SK-N-SH treated with all-trans-retinoic acid at 6 μM for 48 hours (cell line): Measurements from ENCODE around the gene DNAJC17.

ENCODE experiments used
- ATAC-seq: fragments of 200-7000 bp; cut with Tn5 transposase; 3 replicates; pipeline ENCODE4 v1.9.1; 2020; ENCODE audit warnings: mild to moderate bottlenecking, moderate library complexity
- ARNTL ChIP-seq: fragments of 450-650 bp; formaldehyde crosslinking; IDR thresholded peaks from 2 replicates; pipeline ENCODE4 v1.5.0; 2020; ENCODE audit warnings: low read depth, mild to moderate bottlenecking, moderate library complexity, borderline replicate concordance
- BACH2 ChIP-seq: fragments of 250-450 bp; sonication (Bioruptor Pico); IDR thresholded peaks from 2 replicates; pipeline ENCODE4 v1.9.0; 2021; ENCODE audit warnings: mild to moderate bottlenecking, borderline replicate concordance
- CSDC2 ChIP-seq: fragments of 250-450 bp; sonication (Bioruptor Pico); IDR thresholded peaks from 2 replicates; pipeline ENCODE4 v1.5.0; 2020; ENCODE audit warnings: mild to moderate bottlenecking, moderate library complexity
- ESRRG ChIP-seq: fragments of 250-450 bp; sonication (Bioruptor Pico); IDR thresholded peaks from 2 replicates; pipeline ENCODE4 v1.6.1; 2021; ENCODE audit warnings: mild to moderate bottlenecking
- GLIS3 ChIP-seq: fragments of 250-450 bp; sonication (Bioruptor Pico); IDR thresholded peaks from 2 replicates; pipeline ENCODE4 v1.5.0; 2020; ENCODE audit warnings: mild to moderate bottlenecking, moderate library complexity
- ISL1 ChIP-seq: fragments of 250-450 bp; sonication (Bioruptor Pico); IDR thresholded peaks from 2 replicates; pipeline ENCODE4 v2.1.2; 2022; ENCODE audit warnings: mild to moderate bottlenecking, moderate library complexity
- OSR1 ChIP-seq: fragments of 250-450 bp; sonication (Bioruptor Pico); IDR thresholded peaks from 2 replicates; pipeline ENCODE4 v1.8.0; 2022; ENCODE audit warnings: moderate library complexity, mild to moderate bottlenecking, inconsistent platforms
- PPARA ChIP-seq: fragments of 250-450 bp; sonication (Bioruptor Pico); IDR thresholded peaks from 2 replicates; pipeline ENCODE4 v1.5.0; 2020; ENCODE audit warnings: mild to moderate bottlenecking, borderline replicate concordance
- RARB ChIP-seq: fragments of 250-450 bp; sonication (Bioruptor Pico); IDR thresholded peaks from 2 replicates; pipeline ENCODE4 v1.8.0; 2021; ENCODE audit warnings: mild to moderate bottlenecking, moderate library complexity
- SNAI2 ChIP-seq: fragments of 250-450 bp; sonication (Bioruptor Pico); IDR thresholded peaks from 2 replicates; pipeline ENCODE4 v1.5.0; 2020; ENCODE audit warnings: mild to moderate bottlenecking, moderate library complexity
- TCF4 ChIP-seq: fragments of 250-450 bp; sonication (Bioruptor Pico); IDR thresholded peaks from 2 replicates; pipeline ENCODE4 v1.8.0; 2021; ENCODE audit warnings: mild to moderate bottlenecking, moderate library complexity, borderline replicate concordance
- TOX ChIP-seq: fragments of 250-450 bp; sonication (Bioruptor Pico); IDR thresholded peaks from 2 replicates; pipeline ENCODE4 v1.8.0; 2021; ENCODE audit warnings: mild to moderate bottlenecking, moderate library complexity, borderline replicate concordance
- ZC3H10 ChIP-seq: fragments of 250-450 bp; sonication (Bioruptor Pico); IDR thresholded peaks from 2 replicates; pipeline ENCODE4 v1.5.1; 2021; ENCODE audit warnings: mild to moderate bottlenecking, moderate library complexity
- ZFP3 ChIP-seq: fragments of 250-450 bp; sonication (Bioruptor Pico); IDR thresholded peaks from 2 replicates; pipeline ENCODE4 v1.5.0; 2020; ENCODE audit warnings: mild to moderate bottlenecking, moderate library complexity
- ZFP30 ChIP-seq: fragments of 450-650 bp; formaldehyde crosslinking; IDR thresholded peaks from 2 replicates; pipeline ENCODE4 v1.5.0; 2022; ENCODE audit warnings: mild to moderate bottlenecking, moderate library complexity
- ZNF565 ChIP-seq: fragments of 450-650 bp; formaldehyde crosslinking; conservative IDR thresholded peaks from 2 replicates; pipeline ENCODE4 v1.5.0; 2020; ENCODE audit warnings: low read depth, mild to moderate bottlenecking, moderate library complexity
- ZNF70 ChIP-seq: fragments of 450-650 bp; formaldehyde crosslinking; IDR thresholded peaks from 2 replicates; pipeline ENCODE4 v1.5.0; 2020; ENCODE audit warnings: mild to moderate bottlenecking, moderate library complexity
- TF ChIP-seq, protein P1 (sequence below): fragments of 250-450 bp; sonication (Bioruptor Pico); IDR thresholded peaks from 2 replicates; pipeline ENCODE4 v1.5.0; 2020; ENCODE audit warnings: mild to moderate bottlenecking, moderate library complexity
- TF ChIP-seq, protein P2 (sequence below): fragments of 250-450 bp; sonication (Bioruptor Pico); IDR thresholded peaks from 2 replicates; pipeline ENCODE4 v1.5.1; 2020; ENCODE audit warnings: low read depth, mild to moderate bottlenecking, moderate library complexity
- TF ChIP-seq, protein P3 (sequence below): fragments of 250-450 bp; sonication (Bioruptor Pico); IDR thresholded peaks from 2 replicates; pipeline ENCODE4 v1.8.0; 2020; ENCODE audit warnings: mild to moderate bottlenecking, moderate library complexity, borderline replicate concordance
- TF ChIP-seq, protein P4 (sequence below): fragments of 250-450 bp; sonication (Bioruptor Pico); IDR thresholded peaks from 2 replicates; pipeline ENCODE4 v1.5.1; 2021; ENCODE audit warnings: mild to moderate bottlenecking, moderate library complexity
- TF ChIP-seq, protein P5 (sequence below): fragments of 250-450 bp; sonication (Bioruptor Pico); IDR thresholded peaks from 2 replicates; pipeline ENCODE4 v1.8.0; 2021; ENCODE audit warnings: low read depth, mild to moderate bottlenecking, moderate library complexity, borderline replicate concordance

The DNAJC17 gene

DNA sequence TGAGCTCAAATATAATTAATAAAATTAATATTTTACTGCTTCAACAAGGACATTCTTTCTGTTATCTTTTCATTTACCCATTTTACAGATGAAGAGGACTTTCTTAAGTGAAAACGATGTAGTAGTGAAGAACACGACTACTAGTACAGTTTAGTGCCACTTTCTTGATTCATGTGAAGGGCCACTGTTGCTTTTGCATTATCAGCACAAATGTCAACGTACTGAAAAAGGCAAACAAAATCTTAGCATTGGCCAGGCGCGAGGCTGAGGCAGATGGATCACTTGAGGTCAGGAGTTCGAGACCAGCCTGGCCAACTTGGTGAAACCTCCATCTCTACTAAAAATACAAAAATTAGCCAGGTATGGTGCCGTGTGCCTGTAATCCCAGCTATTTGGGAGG is 11.8 kb upstream of the DNAJC17 start:
- TF ChIP-seq SNAI2, result no peak
- no peak for TF ChIP-seq GLIS3 (CRISPR knock-in tag)
- TF ChIP-seq, protein P1, sequence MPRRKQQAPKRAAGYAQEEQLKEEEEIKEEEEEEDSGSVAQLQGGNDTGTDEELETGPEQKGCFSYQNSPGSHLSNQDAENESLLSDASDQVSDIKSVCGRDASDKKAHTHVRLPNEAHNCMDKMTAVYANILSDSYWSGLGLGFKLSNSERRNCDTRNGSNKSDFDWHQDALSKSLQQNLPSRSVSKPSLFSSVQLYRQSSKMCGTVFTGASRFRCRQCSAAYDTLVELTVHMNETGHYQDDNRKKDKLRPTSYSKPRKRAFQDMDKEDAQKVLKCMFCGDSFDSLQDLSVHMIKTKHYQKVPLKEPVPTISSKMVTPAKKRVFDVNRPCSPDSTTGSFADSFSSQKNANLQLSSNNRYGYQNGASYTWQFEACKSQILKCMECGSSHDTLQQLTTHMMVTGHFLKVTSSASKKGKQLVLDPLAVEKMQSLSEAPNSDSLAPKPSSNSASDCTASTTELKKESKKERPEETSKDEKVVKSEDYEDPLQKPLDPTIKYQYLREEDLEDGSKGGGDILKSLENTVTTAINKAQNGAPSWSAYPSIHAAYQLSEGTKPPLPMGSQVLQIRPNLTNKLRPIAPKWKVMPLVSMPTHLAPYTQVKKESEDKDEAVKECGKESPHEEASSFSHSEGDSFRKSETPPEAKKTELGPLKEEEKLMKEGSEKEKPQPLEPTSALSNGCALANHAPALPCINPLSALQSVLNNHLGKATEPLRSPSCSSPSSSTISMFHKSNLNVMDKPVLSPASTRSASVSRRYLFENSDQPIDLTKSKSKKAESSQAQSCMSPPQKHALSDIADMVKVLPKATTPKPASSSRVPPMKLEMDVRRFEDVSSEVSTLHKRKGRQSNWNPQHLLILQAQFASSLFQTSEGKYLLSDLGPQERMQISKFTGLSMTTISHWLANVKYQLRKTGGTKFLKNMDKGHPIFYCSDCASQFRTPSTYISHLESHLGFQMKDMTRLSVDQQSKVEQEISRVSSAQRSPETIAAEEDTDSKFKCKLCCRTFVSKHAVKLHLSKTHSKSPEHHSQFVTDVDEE (CRISPR knock-in tag), result no peak
- TF ChIP-seq, protein P2, sequence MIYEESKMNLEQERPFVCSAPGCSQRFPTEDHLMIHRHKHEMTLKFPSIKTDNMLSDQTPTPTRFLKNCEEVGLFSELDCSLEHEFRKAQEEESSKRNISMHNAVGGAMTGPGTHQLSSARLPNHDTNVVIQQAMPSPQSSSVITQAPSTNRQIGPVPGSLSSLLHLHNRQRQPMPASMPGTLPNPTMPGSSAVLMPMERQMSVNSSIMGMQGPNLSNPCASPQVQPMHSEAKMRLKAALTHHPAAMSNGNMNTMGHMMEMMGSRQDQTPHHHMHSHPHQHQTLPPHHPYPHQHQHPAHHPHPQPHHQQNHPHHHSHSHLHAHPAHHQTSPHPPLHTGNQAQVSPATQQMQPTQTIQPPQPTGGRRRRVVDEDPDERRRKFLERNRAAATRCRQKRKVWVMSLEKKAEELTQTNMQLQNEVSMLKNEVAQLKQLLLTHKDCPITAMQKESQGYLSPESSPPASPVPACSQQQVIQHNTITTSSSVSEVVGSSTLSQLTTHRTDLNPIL (CRISPR knock-in tag), result no peak
- no peak for TF ChIP-seq BACH2
- TF ChIP-seq ARNTL, result no peak
- TF ChIP-seq CSDC2 (CRISPR knock-in tag), result no peak
- no peak for TF ChIP-seq TCF4
- TF ChIP-seq ZNF565 (CRISPR knock-in tag), result no peak
- TF ChIP-seq ZNF70 (CRISPR knock-in tag), result no peak
- TF ChIP-seq, protein P3, sequence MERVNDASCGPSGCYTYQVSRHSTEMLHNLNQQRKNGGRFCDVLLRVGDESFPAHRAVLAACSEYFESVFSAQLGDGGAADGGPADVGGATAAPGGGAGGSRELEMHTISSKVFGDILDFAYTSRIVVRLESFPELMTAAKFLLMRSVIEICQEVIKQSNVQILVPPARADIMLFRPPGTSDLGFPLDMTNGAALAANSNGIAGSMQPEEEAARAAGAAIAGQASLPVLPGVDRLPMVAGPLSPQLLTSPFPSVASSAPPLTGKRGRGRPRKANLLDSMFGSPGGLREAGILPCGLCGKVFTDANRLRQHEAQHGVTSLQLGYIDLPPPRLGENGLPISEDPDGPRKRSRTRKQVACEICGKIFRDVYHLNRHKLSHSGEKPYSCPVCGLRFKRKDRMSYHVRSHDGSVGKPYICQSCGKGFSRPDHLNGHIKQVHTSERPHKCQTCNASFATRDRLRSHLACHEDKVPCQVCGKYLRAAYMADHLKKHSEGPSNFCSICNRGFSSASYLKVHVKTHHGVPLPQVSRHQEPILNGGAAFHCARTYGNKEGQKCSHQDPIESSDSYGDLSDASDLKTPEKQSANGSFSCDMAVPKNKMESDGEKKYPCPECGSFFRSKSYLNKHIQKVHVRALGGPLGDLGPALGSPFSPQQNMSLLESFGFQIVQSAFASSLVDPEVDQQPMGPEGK (CRISPR knock-in tag), result no peak
- TF ChIP-seq ZC3H10 (CRISPR knock-in tag), result no peak
- no peak for TF ChIP-seq ZFP3 (CRISPR knock-in tag)
- TF ChIP-seq ISL1 (CRISPR knock-in tag), result no peak
- TF ChIP-seq, protein P4, sequence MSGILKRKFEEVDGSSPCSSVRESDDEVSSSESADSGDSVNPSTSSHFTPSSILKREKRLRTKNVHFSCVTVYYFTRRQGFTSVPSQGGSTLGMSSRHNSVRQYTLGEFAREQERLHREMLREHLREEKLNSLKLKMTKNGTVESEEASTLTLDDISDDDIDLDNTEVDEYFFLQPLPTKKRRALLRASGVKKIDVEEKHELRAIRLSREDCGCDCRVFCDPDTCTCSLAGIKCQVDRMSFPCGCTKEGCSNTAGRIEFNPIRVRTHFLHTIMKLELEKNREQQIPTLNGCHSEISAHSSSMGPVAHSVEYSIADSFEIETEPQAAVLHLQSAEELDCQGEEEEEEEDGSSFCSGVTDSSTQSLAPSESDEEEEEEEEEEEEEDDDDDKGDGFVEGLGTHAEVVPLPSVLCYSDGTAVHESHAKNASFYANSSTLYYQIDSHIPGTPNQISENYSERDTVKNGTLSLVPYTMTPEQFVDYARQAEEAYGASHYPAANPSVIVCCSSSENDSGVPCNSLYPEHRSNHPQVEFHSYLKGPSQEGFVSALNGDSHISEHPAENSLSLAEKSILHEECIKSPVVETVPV (CRISPR knock-in tag), result no peak
- TF ChIP-seq, protein P5, sequence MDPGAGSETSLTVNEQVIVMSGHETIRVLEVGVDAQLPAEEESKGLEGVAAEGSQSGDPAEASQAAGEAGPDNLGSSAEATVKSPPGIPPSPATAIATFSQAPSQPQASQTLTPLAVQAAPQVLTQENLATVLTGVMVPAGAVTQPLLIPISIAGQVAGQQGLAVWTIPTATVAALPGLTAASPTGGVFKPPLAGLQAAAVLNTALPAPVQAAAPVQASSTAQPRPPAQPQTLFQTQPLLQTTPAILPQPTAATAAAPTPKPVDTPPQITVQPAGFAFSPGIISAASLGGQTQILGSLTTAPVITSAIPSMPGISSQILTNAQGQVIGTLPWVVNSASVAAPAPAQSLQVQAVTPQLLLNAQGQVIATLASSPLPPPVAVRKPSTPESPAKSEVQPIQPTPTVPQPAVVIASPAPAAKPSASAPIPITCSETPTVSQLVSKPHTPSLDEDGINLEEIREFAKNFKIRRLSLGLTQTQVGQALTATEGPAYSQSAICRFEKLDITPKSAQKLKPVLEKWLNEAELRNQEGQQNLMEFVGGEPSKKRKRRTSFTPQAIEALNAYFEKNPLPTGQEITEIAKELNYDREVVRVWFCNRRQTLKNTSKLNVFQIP (CRISPR knock-in tag), result no peak
- no peak for TF ChIP-seq TOX (CRISPR knock-in tag)
- no peak for ATAC-seq

DNA sequence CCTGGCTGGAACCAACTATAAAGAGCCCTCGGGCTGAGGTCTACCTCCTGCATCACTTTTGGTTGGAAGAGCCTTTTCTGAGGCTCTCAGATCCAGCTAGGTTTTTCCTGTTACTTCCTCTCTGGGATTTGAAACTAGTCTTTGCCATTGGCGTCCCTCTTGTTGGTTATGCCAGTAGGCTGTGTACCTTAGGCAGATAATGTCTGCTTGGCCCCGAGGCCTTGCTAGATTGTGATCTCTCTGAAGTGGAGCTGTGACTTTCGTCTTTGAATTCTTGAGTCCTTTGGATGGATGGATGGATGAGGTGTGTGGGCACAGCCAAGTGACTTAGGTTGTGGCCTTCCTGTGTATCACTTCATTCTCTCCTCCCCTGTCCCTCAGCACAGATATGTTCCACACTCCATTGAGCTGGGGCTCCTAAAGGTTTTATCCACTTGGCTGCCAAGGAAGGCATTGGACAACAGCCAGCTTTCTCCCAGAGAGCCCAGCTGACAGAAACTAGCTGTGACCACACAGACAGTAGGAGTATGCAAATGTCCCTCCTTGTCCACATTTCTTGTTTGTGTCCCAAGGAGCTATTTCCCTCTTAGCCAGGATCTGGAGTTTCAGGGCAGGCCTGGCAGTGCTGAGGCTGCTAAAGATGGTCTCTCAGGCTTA is 7.9 kb upstream of the DNAJC17 start:
- no peak; the same call in 1 of the 3 replicates for ATAC-seq

More for the DNA sequence above, 7.9 kb upstream of the DNAJC17 start:
- TF ChIP-seq, protein P2 (CRISPR knock-in tag), result no peak
- TF ChIP-seq TOX (CRISPR knock-in tag), result no peak
- no peak for TF ChIP-seq ISL1 (CRISPR knock-in tag)
- TF ChIP-seq, protein P5 (CRISPR knock-in tag), result no peak
- TF ChIP-seq, protein P4 (CRISPR knock-in tag), result no peak
- no peak for TF ChIP-seq CSDC2 (CRISPR knock-in tag)
- no peak for TF ChIP-seq ZC3H10 (CRISPR knock-in tag)
- TF ChIP-seq ZNF565 (CRISPR knock-in tag), result no peak
- TF ChIP-seq ARNTL, result no peak
- TF ChIP-seq ZFP3 (CRISPR knock-in tag), result no peak
- no peak for TF ChIP-seq TCF4
- TF ChIP-seq OSR1, result no peak
- TF ChIP-seq, protein P3 (CRISPR knock-in tag), result no peak
- no peak for TF ChIP-seq SNAI2
- TF ChIP-seq RARB (CRISPR knock-in tag), result no peak
- no peak for TF ChIP-seq ZNF70 (CRISPR knock-in tag)
- no peak for TF ChIP-seq PPARA (CRISPR knock-in tag)
- TF ChIP-seq ESRRG (CRISPR knock-in tag), result no peak
- no peak for TF ChIP-seq ZFP30 (CRISPR knock-in tag)
